GM21576 (cell line): ENCODE results near the gene PCDH15.

Source experiments
- ATAC-seq: cut with Tn5 transposase; IDR thresholded peaks from one replicate; pipeline ENCODE4 v1.9.1; 2021; ENCODE audit warnings: mild to moderate bottlenecking, moderate library complexity; ENCODE audit not compliant: unreplicated experiment

The PCDH15 gene

DNA sequence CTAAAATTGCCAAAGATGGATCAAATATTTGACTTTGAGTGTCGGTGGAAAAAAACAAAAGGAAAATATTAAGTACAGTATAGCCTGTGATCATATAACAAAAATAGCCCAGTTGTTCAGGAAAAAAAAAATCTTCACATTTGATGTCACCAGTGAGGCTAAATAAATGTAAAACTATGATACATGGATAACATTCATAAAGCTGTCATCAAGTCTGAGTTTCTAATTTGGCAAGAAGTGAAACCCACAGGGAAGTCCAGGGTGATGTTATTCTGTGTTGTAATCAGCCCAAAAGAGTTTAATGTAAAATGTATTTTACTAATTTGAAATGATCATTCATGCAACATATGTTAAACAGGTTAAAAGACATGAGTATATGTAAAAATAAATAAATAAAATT lies 908.0 kb downstream of the PCDH15 start:
- no peak for ATAC-seq

DNA sequence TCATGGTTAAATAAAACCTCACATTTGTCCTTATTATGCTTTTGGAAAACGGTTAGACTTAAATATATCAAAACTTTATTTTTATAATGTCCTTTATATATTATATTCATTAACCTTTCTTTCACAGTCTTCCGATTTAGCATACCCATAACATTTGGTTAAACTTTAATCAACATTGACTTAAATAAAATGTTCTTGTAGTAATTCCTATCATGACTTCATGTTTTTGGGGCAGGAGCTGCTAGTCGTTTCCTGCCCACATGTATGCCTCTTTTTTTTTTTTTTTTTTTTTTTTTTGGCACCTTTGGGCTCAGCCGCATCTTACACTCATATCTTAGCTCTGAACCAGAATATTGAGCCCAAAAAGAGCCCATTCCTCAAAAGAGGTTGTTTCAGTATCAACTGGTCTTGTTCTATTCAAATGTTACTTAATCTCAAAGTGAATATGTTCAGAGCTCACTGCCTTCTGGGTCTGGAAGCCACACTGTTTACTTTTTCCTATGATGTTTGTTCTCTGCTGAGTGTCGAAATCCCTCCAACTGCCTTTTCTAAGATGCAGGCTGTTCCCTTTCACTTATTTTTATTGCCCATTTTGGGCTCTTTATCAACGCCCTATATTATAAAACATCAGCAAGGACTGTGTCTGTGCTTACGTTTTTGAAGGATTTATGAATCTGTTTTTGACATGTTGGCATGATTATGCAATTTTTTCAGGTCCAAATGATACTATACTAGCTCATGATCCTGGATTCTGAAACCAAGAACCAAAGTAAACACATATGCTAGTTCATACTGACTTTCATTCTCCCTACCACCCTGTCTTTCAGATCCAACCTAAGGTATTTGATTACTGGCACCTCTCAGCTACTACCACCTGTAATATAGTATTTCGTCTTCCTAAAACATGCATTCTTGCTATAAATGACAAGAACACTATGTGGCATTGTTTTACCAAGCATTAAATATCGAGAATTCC lies 914.4 kb downstream of the PCDH15 start:
- ATAC-seq, result no peak

GRCh38 chr10:53864846-53865245 lies 936.2 kb downstream of the PCDH15 start:
- no peak for ATAC-seq

DNA sequence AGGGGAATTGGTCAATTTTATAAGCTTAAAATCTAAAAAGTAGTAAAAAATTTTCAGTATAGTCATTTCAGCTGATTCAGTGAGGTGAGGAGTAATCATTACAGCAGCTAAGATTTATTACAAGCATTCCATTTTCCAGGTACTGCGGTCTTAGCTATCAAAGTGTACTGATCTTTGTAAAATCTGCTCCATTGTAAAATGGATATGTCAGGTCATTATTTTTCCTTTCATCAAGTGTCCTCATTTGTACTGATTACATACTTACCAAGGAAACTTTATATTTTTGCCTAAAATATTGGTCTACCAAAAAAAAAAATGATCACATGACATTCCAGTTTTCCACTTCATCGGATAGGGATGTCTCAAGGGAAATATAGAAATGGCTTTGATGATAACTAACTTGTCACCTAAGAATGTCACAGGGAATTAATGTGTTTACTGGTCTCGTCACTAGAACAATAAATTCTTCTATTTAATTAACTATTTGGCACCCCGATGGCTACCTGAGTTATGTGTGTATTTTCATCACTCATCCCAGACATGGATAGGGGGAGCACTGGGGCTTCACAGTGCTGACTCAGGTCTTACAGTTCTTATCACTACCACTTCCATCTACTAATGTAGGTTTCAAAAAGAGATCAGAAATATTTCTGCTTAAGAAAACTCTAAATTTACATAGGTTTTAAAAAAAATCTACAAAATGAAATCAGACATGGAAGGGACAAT lies 948.4 kb downstream of the PCDH15 start:
- ATAC-seq, result no peak

GRCh38 chr10:53846809-53847208 lies 954.2 kb downstream of the PCDH15 start:
- ATAC-seq, result no peak

DNA sequence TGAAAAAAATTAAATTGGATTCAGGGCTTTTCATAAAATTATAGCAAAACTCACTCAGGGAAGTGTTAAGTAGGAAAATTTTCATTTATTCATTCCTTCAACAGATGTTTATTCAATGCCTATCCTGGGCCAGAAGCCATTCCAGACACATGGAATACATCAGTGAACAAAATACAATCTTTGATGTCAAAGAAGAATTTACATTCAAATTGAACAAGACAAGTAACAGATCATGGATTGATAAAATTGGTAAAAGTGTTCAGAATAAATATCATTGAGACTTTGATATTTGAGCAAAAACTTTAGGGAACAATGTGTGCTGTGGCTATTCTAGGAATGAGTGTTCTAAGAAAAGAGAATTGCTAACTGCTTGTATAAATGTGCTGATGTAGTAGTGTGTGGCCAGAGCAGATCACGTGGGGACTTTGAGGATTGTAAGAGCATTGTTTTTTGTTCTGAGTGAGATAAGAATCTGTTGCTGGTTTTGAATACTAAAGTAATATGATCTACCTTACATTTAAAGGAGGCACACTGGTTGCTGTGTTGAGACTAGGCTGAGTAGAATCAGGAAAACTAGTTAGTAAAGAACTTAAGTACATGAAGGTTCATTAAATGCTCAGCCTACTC lies 957.2 kb downstream of the PCDH15 start:
- no peak for ATAC-seq

- no peak for ATAC-seq
Measured at GRCh38 chr10:53841483-53842145, 959.4 kb downstream of the PCDH15 start.

GRCh38 chr10:53840653-53841052 lies 960.4 kb downstream of the PCDH15 start:
- ATAC-seq, result no peak

DNA sequence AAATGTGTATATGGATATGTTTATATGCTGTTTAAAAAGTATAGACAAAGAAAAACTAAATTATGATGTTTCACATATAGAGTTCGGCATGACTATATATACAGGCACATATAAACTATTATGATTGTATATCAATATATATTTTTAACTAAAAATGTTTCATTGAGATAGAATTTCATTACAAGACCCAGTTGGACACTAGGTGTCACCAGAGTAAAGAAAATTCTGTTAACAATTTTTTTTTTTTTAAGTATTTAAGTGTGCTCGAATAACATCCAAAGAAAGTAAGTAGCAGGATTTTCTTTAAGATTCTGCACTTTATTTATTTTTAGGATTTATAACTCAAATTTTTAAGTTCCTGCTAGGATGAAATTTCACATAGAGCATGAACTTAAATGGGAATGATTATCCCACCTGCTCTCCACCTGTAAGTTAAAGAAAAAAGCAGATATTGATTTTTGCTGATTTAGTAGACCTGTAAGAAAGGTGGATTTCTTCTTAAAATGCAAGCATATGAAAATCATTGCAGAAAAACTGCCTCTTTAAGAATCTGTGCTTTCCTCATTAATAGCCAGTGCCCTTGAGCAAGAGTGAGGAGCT lies 961.5 kb downstream of the PCDH15 start:
- ATAC-seq, result no peak

DNA sequence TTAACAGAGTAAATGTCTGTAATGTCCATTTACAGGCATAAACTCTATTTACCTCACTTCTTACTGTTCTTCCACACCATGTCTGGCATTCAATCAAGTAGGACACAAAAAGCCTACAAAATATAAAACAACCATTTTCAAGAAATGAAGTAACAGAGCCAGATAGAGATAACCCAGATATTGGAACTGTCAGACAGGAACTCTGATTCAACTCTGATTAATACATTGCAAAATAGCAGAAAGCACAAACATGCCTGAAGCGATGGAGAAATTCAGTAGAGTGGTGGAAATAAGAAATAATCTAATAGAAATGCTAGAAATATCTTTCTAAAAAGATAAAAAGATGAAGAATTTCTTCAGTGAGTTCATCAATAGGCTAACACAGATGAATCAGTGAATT lies 964.4 kb downstream of the PCDH15 start:
- no peak for ATAC-seq

- no peak for ATAC-seq
Measured at GRCh38 chr10:53833908-53834307, 967.1 kb downstream of the PCDH15 start.

DNA sequence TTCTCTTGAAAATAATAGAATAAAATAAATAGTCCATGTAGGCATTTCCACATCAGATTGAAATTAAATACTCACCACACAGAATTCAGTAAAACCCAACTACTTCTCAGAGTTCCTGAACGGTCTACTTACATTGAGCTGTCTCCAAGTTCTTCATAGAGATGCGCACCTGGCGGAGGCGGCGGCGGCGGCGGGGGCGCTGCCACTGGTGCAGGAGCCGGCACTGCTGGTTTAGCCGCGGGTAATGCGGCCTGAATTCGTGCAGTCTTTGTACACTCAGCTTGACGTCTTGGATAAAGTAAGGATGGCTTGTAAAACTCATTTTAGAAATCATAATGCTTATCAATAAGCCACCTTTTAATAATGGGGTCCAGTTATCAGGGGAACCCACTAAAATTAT lies 973.8 kb downstream of the PCDH15 start:
- ATAC-seq, result no peak

DNA sequence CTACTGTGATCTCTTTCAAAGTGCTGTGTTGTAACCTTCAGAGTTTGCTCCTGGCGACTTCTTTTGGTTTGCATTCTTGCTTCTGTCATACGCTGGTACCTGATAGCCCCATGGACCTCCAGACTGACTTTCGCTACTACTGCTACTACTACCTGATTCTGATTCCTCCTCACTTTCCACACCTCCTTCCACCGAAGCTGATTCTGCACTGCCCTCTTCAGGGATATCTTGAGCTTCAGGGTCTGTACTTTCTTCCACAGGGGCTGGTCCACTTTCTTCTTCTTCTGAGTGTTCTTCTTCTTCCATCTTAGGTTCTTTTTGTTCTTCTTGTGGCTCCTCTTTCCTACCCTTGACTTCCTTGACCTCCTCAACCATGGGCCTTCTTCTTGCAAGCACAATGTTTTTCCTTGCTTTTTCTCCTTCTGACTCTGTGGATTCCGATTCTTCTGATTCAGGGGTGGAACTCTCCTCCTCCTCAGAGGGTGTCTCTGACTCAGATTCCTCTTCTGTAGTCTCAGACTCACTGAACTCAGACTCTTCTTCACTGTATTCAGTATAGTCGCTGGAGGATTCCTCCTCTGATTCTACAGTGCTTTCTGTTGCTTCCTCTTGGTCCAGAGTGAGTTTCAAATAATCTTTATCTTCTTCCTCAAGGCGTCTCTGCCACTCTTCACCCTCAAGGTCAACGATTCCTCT lies 992.2 kb downstream of the PCDH15 start:
- no peak for ATAC-seq

- no peak for ATAC-seq
Measured at GRCh38 chr10:53786236-53786900, 1014.7 kb downstream of the PCDH15 start.

GRCh38 chr10:53771701-53772100 lies 1029.3 kb downstream of the PCDH15 start:
- no peak for ATAC-seq

DNA sequence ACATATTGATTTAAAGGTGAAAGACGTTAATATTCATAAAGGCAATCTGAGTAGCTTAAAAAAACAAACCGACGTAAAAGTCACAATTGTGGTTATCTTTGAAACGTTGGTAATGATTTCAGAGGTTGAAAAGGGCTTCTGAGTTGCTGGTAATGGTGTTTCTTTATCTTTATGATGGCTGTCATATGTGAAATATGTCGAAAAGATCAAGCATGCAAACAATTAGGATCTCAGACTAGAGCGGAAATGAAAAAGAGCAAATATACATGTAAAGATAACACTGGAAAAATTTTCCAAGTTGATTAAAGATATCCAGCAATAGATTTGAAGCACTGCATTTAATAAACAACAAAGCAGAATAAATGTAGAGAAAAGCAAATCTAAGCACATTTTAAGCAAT lies 1030.1 kb downstream of the PCDH15 start:
- ATAC-seq, result no peak

DNA sequence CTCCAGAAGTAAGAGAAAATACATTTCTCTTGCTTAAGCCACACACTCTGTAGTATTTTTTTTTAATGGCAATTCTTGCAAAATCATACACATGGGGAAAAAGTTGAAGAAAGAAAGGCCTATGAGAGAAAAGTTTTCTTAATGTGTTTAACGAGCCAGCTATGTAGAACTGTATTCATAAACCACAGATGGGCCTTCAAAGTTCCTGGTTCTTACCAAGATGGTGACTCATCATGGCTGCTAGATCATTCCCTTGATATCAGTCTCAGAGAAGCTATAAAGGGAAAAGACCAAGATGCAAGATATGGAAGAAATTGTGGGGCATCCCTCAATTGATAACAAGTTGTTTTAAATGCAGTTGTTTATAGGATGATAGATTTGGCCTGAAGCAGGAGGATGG lies 1035.7 kb downstream of the PCDH15 start:
- ATAC-seq, result no peak

DNA sequence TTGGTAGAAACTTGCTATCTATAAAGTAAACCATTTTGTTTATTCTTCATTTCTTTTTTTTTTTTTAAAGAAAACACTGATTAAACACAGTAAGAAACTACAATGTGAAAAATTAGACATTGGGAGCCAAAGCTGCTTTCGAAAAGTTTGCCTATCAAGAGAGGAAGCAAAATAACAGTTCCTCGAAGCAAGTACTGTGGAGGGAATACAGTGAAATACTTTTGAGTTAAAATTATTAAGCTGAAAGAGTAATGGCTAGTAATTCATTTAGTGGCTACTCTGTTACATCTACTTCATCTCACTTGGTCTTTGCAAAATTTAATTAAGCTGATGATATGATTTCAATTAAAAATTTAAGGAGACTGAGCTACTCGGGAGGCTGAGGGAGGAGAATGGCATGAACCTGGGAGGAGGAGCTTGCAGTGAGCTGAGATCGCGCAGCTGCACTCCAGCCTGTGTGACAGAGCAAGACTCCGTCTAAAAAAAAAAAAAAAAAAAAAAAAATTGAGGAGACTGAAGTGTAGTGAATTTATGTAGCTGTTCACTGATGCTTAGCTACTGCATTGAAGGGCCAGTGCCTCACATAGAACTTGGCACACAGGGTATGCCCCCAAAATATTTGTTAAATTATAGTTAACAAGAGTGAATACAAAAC lies 1046.3 kb downstream of the PCDH15 start:
- ATAC-seq, result no peak
